HG03103 (cell line): ENCODE results near the gene NEK7.

Experiments
- ATAC-seq: cut with Tn5 transposase; IDR thresholded peaks from one replicate; pipeline ENCODE4 v1.9.1; 2021; ENCODE audit warnings: low read depth; ENCODE audit not compliant: unreplicated experiment

NEK7 gene

DNA sequence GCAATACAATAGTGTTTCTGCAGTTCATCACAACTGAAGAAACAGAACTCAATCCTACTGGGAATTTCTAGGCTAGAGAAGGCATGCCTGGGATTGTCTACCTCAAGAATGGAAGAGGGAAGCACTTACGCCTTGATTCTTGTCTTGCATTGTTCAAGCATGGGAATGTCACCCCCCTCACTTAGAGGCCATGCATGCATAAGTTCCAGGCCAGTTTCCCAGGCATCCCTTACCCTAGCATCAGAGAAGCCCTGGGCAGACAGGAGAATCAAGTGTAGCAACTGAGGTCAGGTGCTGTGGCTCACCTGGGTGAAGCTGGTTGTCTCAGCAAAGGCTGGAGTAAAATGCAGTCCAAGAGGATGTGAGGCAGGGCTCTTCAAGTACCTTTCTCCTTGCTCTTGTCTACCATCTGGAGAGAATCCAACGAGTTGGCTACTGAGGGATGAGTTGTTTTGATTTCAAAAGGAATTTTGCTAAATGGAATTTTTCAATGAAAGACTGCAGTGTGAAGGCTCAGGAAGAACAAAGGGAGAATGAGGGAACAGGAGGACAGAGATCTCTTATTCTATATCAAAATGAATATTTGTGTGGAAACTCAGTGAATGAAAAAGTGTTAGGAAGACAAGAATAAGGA lies 174.3 kb downstream of the NEK7 start:
- ATAC-seq: no peak

DNA sequence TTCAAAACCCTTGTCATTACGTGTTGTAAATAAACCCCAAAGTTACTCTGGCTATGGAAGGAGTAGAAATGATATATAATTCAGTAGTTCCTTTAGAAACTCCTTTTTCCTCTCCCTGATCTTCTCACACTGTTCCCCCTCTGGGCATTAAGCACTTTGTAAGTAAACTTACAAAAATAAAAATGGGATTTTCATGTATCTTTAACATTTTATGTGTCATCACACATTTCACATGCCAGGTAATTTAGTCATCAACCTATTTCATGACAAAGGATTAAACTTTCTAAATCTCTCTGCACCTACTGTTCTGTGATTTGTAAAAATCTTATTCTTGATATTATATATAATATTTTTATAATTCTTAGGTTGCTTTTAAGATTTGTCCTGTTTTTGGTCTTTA lies 176.9 kb downstream of the NEK7 start:
- ATAC-seq: no peak

DNA sequence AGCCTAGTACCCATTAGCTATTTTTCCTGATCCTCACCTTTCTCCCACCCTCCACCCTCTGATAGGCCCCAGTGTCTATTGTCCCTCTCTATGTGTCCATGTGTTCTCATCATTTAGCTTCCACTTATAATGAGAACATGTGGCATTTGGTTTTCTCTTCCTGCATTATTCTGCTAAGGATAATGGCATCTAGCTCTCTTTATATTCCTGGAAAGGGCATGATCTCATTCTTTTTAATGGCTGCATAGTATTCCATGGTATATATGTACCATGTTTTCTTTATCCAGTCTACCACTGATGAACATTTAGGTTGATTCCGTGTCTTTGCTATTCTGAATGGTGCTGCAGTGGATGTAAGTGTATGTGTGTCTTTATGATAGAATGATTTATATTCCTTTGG lies 178.9 kb downstream of the NEK7 start:
- ATAC-seq: no peak

DNA sequence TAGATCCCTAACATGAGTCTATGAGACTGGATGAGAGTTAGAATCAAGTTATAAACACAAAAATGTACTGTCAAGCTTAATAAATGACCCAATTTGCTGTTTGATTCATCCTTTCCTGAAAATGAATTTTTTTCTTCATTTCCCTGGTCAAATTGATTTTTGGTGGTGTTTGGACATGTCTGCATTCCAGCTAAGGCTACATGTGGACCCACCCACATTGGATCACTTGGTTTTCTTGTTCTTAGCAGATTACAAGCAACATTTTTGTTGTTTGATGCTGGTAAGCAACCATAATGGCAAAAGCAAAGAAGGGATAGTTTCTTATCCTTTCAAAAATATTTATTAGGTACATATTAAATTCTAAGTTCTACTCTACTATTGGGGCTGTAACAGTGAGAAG lies 181.1 kb downstream of the NEK7 start:
- no peak for ATAC-seq

DNA sequence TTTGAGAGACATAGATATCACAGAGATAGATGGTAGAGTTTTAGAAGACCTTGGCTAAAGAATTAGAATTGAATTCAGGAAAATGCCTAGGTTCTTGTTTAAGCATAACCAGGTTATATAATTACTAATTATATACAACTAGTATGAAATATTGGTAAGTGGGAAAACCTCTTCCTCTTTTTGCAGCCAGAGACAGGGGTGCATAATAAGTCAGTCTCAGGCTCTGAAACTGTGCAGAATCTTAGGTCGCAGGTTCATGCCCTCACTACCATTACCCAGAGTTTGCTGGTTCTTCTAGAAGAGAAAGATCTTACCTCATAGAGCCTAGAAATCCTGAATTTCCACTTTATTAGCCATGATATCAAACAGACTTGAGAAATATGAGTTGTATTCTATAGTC lies 183.3 kb downstream of the NEK7 start:
- no peak for ATAC-seq

DNA sequence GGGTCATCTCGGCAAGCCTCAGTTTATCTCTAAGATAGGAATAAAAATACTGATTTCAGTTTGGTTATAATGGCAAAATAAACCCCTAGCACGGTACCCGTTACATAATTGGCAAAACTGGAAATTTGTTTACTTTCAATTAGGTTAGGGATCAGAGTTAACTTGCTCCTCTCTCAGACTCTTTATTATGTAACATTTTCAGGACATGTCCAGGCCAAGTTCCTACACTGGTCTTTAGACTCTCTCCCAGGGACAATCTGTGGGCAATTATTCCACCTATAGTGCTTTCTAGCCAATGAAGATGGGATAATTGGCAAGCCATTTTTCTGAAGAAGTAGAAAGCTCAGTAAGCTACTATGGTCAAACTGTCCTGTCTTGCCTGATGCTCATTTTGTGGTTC lies 189.4 kb downstream of the NEK7 start:
- ATAC-seq: no peak

DNA sequence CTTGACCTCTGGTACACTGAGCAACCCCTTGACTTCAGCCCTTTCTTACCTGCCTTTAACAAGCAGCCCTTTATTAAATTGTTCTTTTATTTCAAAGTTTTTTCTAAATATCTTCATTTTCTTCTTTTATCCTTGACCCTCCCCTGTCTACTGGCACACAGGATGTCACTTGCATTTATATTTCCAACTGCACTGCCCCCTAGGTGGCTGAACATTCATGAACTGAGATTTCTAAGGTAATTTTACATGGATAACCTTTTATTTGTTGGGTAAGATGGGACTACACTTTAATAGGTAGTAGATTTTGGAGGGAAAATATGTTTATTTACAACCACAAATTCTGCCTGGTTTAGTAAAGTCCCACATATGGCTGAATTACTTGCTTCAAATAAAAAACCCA lies 193.7 kb downstream of the NEK7 start:
- no peak for ATAC-seq

DNA sequence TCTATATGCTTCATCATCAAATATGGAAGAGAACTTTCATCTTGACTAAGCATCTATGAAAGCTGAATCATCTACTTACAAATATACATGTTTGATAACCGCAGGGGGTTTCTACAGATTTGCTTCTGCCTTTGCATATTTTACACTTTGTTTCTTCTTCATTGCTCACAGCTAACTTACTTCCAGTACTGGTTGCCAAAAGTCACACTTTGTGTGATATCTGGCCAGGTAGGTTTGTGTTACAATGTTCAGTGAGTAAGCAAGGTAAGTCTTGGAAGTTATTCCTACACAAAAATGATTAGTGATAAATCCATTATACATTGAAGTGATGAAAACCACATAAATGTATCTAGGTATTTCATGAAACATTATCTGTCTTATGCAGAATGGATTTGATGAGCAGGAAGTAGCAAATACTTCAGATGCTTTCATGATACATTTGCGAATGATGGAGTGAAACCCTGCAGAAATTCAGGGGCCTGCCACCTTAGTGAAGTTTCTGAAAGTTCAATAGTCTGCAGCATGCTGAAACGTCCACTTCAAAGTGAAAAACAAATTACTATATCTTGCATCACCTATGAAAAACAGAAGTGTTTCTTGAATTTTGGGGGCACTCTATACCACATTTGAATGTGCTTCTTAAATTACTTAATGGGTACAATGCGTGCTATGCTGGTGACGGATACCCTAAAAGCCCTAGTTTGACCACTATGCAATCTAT lies 196.3 kb downstream of the NEK7 start:
- peak; percentile 95 for ATAC-seq

DNA sequence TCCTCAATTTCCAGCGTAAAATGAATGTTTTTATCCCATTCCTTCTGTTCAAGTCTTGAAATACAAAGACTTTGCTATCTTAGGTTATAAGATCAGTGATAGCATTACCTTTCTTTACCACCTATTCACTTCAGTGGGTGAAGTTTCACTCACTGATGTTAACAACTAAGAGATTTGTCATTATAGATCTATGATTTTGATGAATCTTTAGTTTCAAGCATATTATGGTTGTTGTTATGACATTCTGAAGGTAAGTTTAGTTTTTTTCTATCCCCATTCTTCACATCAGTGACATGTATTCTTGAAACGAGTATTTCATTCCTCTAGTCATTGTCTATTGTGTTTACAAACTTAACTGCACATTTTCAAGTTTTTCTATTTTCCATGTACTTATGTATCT lies 201.1 kb downstream of the NEK7 start:
- no peak for ATAC-seq

DNA sequence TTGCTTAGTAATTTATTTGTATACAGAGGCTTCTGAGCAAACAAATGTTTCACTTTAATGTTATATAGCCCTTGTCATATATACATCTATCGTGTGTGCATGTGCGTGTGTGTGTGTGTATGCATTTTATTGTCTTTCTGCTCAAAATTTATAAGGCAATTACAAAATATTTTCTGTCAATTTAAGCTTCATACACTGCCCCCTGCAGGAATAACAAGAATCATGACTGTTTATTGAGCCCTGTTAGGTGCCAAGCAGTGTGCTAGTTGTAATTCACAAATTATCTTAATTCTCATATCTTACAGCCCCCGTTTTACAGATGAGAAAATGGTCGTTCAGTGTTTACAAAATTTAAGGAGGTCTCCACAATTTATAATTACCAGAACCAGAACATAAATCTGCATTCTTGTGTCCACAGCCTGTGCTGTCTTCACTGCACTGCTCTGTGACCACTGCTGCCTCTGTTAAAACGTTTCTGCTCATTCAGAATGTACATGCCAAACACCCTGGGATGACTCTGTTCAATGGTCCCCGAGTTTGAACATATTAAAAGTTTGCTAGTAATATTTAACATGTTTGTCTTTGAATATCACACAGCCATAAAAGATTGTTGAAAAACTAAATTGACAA lies 202.3 kb downstream of the NEK7 start:
- no peak for ATAC-seq

DNA sequence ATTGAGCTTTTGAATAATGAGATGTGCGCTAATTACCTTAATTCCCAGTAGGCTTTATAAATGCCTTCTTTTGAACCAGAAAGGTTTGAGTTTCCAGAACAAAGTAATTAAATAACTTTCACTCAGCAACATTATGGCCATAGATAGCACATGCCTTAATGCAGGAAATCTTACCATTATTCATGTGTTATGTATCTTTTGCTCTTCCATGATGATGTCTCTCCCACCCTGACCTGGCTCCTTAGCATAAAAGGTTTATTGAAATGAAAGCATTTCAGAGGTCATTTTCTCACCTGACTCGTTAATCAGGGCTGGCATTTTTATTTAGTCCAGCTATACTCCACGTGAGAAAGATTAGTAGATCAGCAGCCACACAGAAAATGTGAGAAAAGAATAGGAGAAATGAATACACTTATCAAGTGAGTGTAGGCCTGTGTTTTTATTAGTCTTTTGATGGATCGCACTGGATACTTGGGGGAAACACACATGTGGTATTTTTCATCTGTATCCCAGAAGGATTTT lies 203.5 kb downstream of the NEK7 start:
- ATAC-seq: no peak

DNA sequence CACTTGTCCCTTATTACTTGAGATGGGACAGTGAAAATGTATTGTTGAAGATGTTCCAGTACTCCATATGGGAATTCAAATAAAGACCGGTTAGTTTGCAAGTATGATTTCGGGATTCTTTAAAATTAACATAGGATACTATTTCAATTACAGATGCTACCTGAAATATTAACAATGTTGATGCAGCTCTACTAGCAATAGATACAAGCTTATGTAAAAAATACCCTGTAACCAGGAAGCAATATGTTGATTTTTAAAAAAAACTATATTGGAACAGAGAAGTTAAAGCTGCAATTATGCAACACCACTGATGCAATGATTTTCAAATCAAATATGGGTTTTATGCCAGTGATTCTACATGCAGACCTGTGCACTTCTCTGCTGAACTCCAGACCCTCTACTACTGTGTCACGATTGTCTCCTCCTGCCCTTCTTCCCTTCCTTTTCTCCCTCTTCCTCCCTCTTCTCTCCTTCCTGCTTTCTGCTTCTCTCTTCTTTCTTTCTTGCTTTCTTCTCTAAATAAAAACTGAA lies 204.5 kb downstream of the NEK7 start:
- ATAC-seq: no peak

DNA sequence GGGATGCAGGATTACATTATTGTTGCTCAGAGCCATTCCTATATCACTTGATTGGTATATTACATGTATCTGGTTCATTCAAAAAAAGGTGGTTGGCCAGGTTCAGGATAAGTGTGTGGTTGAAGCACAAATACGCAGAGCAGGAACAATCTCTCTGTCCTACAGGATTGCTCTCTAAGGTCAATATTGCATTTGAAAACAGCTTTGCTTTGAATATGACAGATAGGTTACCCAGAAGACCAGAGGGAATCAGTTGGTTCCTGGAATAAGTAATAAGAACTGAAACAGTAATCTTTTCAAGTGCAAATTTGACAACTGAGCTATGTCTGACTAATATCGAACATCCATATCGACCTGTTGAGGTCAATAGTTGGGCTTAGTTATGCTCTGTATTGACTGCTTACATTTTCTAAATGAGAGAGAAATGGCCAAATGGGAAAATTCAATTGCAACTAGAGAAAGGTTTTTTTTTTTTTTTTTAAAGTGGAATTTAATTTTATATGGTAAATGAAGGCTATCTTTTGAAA lies 206.9 kb downstream of the NEK7 start:
- no peak for ATAC-seq

DNA sequence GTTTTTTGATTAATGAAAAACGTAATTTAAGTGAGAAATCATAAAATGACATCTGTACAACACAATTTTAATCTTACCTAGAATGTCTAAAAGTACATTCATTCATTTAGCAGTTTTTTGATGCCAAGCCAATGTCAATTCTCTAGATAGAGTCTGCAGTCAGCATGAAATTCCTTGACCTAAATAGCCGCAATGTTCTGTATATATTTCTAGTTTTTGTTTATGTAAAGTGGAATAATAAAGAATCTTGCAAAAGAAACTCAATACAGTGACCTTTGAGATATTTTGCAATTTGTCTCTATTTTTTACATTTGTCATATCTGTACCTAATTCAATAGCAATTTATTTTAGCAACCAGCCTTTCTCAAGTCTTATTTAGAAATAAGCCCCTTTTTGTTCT lies 207.7 kb downstream of the NEK7 start:
- ATAC-seq: no peak

DNA sequence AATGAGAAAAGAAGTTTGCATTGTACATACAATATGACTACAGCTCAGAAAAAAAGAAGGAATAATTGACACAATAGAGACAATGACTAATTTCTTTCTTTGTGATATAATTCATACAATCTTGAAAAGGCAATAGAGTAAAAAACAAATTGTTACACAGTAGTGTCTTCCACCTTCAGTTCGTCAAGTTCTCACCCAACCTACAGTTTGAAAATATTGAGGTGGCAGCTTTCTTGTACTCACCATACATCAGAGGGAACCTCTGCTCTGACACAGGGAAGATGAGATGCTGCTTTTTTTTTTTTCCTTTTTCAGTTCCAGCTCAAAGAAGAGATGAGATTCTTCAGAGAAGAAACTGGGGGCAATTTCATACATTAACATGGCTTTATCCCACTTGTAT lies 210.5 kb downstream of the NEK7 start:
- no peak for ATAC-seq

DNA sequence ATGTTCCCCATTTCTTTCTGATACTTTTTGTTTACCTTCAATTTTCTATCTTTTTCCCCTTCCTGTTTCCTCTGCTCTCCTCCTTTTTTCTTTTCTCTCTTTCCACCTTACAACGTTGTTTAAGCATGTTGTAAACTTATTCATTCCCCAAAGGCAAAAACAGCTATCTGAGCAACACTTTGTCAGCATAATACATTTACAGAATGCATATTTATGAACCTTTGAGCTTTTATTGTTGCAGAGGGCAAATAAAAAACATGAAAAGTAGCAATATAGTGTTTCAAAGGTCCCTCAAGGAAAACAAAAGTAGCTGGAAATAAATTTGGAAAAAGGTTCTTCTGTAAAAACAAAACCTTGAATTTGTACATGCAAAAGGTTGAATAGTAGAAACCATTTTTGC lies 214.2 kb downstream of the NEK7 start:
- no peak for ATAC-seq
